SK-N-SH (cell line): ENCODE results near the gene ZNF519. TPM values are rescaled to one million over a fixed set of nuclear protein-coding genes. Genes with fewer than 3 reads are reported as not detected.

Source experiments
- CTCF ChIA-PET: fragments of 300-600, 350-600 bp; formaldehyde crosslinking; extraction: SDS; loops from one replicate; lab custom pipeline; 2021; lab: Yijun Ruan, JAX
- POLR2A ChIA-PET: fragments of 350-600 bp; sonication (Branson Sonifier 250); formaldehyde crosslinking; extraction: SDS; loops from one replicate; lab custom pipeline; 2020; ENCODE audit warnings: antibody characterized with exemption, inconsistent platforms; lab: Yijun Ruan, JAX
- DNase-seq: peaks from one replicate; pipeline ENCODE4 v3.0.0; 2012
- H2AFZ ChIP-seq: fragments of 200-600 bp; sonication (generic); 2 replicates; pipeline ENCODE4 v1.8.1; 2016; ENCODE audit warnings: antibody characterized with exemption, mild to moderate bottlenecking, low read depth
- H3F3A ChIP-seq: fragments of 200-600 bp; sonication (generic); replicated peaks from 2 replicates; pipeline ENCODE3; 2016; ENCODE audit warnings: antibody characterized with exemption, mild to moderate bottlenecking; ENCODE audit not compliant: insufficient read depth
- H3K27ac ChIP-seq, 2 experiments: fragments of 200-500 bp in 1 of 2; fragments of 200-600 bp in 1 of 2; sonication (Bioruptor generic) in 1 of 2; sonication (generic), shearing (Covaris generic) in 1 of 2; 2 replicates each; pipeline versions ENCODE4 v1.5.1 to v1.6.1; 2014 to 2016; ENCODE audit warnings: low read depth in 2 of 2, inconsistent platforms in 1 of 2, low read length in 1 of 2, mild to moderate bottlenecking in 1 of 2, mixed read lengths in 1 of 2
- H3K27me3 ChIP-seq: fragments of 200-600 bp; sonication (generic), shearing (Covaris generic); 2 replicates; pipeline ENCODE4 v1.6.1; 2016; ENCODE audit warnings: mixed run types; ENCODE audit not compliant: insufficient read depth
- H3K36me3 ChIP-seq, 2 experiments: fragments of 200-500 bp in 1 of 2; fragments of 200-600 bp in 1 of 2; sonication (Bioruptor generic) in 1 of 2; sonication (generic) in 1 of 2; replicated peaks in 1 of 2; 2 replicates each; pipeline versions ENCODE3 to v1.5.1; 2014 to 2016; ENCODE audit warnings: low read length in 1 of 2, mild to moderate bottlenecking in 1 of 2; ENCODE audit not compliant: insufficient read depth in 2 of 2, control insufficient read depth in 1 of 2
- H3K4me1 ChIP-seq, 2 experiments: fragments of 200-500 bp in 1 of 2; fragments of 200-600 bp in 1 of 2; sonication (Bioruptor generic) in 1 of 2; sonication (generic), shearing (Covaris generic) in 1 of 2; 2 replicates each; pipeline versions ENCODE4 v1.5.1 to v1.6.1; 2014 to 2016; ENCODE audit warnings: low read depth in 1 of 2, low read length in 1 of 2, mixed run types in 1 of 2; ENCODE audit not compliant: insufficient read depth in 2 of 2, control insufficient read depth in 1 of 2
- H3K4me2 ChIP-seq: fragments of 200-600 bp; sonication (generic), shearing (Covaris generic); 2 replicates; pipeline ENCODE4 v1.6.1; 2017; ENCODE audit warnings: mixed run types
- H3K4me3 ChIP-seq, 2 experiments: fragments of 200-500 bp in 1 of 2; fragments of 200-600 bp in 1 of 2; sonication (Bioruptor generic) in 1 of 2; sonication (generic), shearing (Covaris generic) in 1 of 2; 2 replicates each; pipeline versions ENCODE4 v1.5.1 to v1.8.1; 2014 to 2016; ENCODE audit warnings: low read depth in 2 of 2, inconsistent platforms in 1 of 2, low read length in 1 of 2, mild to moderate bottlenecking in 1 of 2, mixed read lengths in 1 of 2, moderate library complexity in 1 of 2
- H3K79me2 ChIP-seq: fragments of 200-600 bp; sonication (generic); 2 replicates; pipeline ENCODE4 v1.8.1; 2017; ENCODE audit warnings: mild to moderate bottlenecking; ENCODE audit not compliant: insufficient read depth
- H3K9ac ChIP-seq: fragments of 200-600 bp; sonication (generic); 2 replicates; pipeline ENCODE4 v1.6.1; 2017; ENCODE audit warnings: mixed run types
- H3K9me2 ChIP-seq: fragments of 200-600 bp; sonication (generic); 2 replicates; pipeline ENCODE4 v1.6.1; 2017; ENCODE audit warnings: mixed run types
- H3K9me3 ChIP-seq: fragments of 200-600 bp; sonication (generic); 2 replicates; pipeline ENCODE4 v1.6.1; 2017; ENCODE audit warnings: mixed run types, mild to moderate bottlenecking, moderate library complexity
- H4K20me1 ChIP-seq: fragments of 200-600 bp; sonication (generic); 2 replicates; pipeline ENCODE4 v1.6.1; 2017; ENCODE audit warnings: mild to moderate bottlenecking, mixed run types; ENCODE audit not compliant: insufficient read depth
- ELF1 ChIP-seq: IDR thresholded peaks from 2 replicates; pipeline ENCODE4 v1.4.0; 2012
- EZH2phosphoT487 ChIP-seq: fragments of 200-600 bp; sonication (generic); IDR thresholded peaks from 2 replicates; pipeline ENCODE4 v1.6.1; 2017; ENCODE audit warnings: low read depth, mixed run types, mild to moderate bottlenecking, antibody characterized with exemption, moderate library complexity, borderline replicate concordance
- FOSL2 ChIP-seq: IDR thresholded peaks from 2 replicates; pipeline ENCODE4 v1.4.0; 2012; ENCODE audit warnings: low read depth, mild to moderate bottlenecking, moderate library complexity, borderline replicate concordance
- FOXJ3 ChIP-seq: sonication (generic); formaldehyde crosslinking; IDR thresholded peaks from 2 replicates; pipeline ENCODE4 v1.5.1; 2020; ENCODE audit warnings: mild to moderate bottlenecking, missing genetic modification reagents
- GATA2 ChIP-seq: sonication (generic); formaldehyde crosslinking; IDR thresholded peaks from 2 replicates; pipeline ENCODE4 v1.5.0; 2020; ENCODE audit warnings: mild to moderate bottlenecking, missing genetic modification reagents
- MEF2A ChIP-seq: IDR thresholded peaks from 2 replicates; pipeline ENCODE4 v1.4.0; 2012; ENCODE audit warnings: low read depth, borderline replicate concordance
- MXI1 ChIP-seq: IDR thresholded peaks from 2 replicates; pipeline ENCODE4 v1.6.1; 2012; ENCODE audit warnings: mild to moderate bottlenecking, low read depth, low read length, improper control_type of control experiment
- NFIC ChIP-seq: IDR thresholded peaks from 2 replicates; pipeline ENCODE4 v1.4.0; 2012; ENCODE audit warnings: borderline replicate concordance
- RCOR1 ChIP-seq: fragments of 150-350 bp; IDR thresholded peaks from 2 replicates; pipeline ENCODE4 v1.6.1; 2017; ENCODE audit warnings: antibody characterized with exemption, low read length
- SIN3A ChIP-seq: IDR thresholded peaks from 2 replicates; pipeline ENCODE4 v1.6.1; 2012; ENCODE audit warnings: low read depth, mild to moderate bottlenecking, low read length, moderate library complexity, borderline replicate concordance
- SMC3 ChIP-seq: IDR thresholded peaks from 2 replicates; pipeline ENCODE4 v1.6.1; 2012; ENCODE audit warnings: low read depth, low read length, improper control_type of control experiment
- TCF12 ChIP-seq: IDR thresholded peaks from 2 replicates; pipeline ENCODE4 v1.4.0; 2012
- WGBS: methylation state at CpG from one replicate; pipeline ENCODE4 v1.1.6; 2017; ENCODE audit warnings: low lambda C conversion rate; 5-methylcytosine and 5-hydroxymethylcytosine counted together
- polyA plus RNA-seq, 3 experiments: library from polyadenylated mRNA; depleted of rRNA; stranded (reverse); fragments of >200 nt; gene quantifications; 2 replicates each; pipeline ENCODE4 v1.2.3, GENCODE V29; 2012
- TF ChIP-seq, protein P1 (sequence below): fragments of 150-350 bp; IDR thresholded peaks from 2 replicates; pipeline ENCODE4 v1.6.1; 2017; ENCODE audit warnings: antibody characterized with exemption, low read length, low read depth, borderline replicate concordance
- TF ChIP-seq, protein P2 (sequence below): IDR thresholded peaks from 2 replicates; pipeline ENCODE4 v1.6.1; 2012; ENCODE audit warnings: mild to moderate bottlenecking, low read depth, low read length, moderate library complexity
- TF ChIP-seq, protein P3 (sequence below): IDR thresholded peaks from 2 replicates; pipeline ENCODE4 v1.4.0; 2012; ENCODE audit warnings: low read depth, borderline replicate concordance
- TF ChIP-seq, protein P4 (sequence below): fragments of 150-350 bp; IDR thresholded peaks from 2 replicates; pipeline ENCODE4 v1.6.1; 2016; ENCODE audit warnings: mild to moderate bottlenecking, low read depth, low read length
- TF ChIP-seq, protein P5 (sequence below): IDR thresholded peaks from 2 replicates; pipeline ENCODE4 v1.4.0; 2012; ENCODE audit warnings: low read depth

The ZNF519 gene
- polyA plus RNA-seq, 1 of the 3 experiments (the other 2 are of a cell fraction), result 3.2 TPM

DNA sequence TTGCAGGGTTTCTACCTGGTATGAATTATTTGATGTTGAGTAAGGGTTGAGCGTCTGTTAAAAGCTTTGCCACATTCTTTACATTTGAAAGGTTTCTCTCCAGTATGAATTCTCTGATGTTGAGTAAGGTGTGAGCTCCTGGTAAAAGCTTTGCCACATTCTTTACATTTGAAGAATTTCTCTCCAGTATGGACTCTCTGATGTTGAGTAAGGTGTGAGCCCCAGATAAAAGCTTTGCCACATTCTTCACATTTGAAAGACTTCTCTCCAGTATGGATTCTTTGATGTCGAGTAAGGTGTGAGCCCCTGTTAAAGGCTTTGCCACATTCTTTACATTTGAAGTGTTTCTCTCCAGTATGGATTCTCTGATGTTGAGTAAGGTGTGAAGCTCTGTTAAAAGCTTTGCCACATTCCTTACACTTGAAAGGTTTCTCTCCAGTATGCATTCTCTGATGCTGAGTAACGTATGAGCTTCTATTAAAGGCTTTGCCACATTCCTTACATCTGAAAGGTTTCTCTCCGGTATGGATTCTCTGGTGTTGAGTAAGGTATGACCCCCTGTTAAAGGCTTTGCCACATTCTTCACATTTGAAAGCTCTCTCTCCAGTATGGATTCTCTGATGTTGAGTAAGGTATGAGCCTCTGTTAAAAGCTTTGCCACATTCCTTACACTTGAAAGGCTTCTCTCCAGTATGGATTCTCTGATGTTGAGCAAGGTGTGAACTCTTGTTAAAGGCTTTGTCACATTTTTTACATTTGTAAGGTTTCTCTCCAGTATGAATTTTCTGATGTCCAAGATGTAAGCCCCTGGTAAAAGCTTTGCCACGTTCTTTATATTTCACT lies 27.1 kb downstream of the ZNF519 start:
- no peak for DNase-seq

DNA sequence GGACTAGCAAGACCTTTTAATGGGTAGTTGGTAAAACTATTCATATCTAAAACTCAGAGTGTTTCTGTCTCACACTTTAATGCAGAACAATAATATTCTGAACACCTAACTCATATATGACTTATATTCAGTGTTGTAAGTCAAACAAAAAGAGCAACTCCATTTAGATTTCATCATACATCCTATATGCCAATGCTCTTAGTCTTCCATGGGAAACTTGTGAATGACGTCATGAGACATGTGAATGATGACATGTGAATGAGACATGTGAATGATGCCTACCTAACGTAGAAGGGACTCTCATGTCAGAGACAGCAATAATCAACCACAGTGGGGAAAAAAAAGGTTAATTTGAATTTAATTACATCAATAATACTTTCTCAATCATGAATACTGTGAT lies 28.0 kb downstream of the ZNF519 start:
- WGBS, result 98% methylated on average over 2 of the region's 2 CpGs
- ChIA-PET POLR2A (no interaction called here), CTCF (no interaction called here)
- no peak overlapping the region for H3K9ac ChIP-seq
- no peaks in the 10 kb centered on the region for H3F3A ChIP-seq
- no peak for DNase-seq
- H3K9me2 ChIP-seq, result no peaks in the 10 kb centered on the region
- H4K20me1 ChIP-seq, result no peaks in the 10 kb centered on the region
- H3K9me3 ChIP-seq, result peaks cover 11% of the 10 kb centered on the region; the same call in 1 of the 2 replicates
- no peak overlapping the region for H2AFZ ChIP-seq
- no peak overlapping the region for H3K4me2 ChIP-seq
- no peak overlapping the region for H3K4me3 ChIP-seq
- H3K27ac ChIP-seq, result no peak overlapping the region
- H3K79me2 ChIP-seq, result peaks cover 11% of the 10 kb centered on the region
- H3K36me3 ChIP-seq, result peaks cover 0 to 11% of the 10 kb centered on the region in 2 experiments
- TF ChIP-seq FOXJ3, result no peak
- no peak for TF ChIP-seq SIN3A
- TF ChIP-seq, protein P1, sequence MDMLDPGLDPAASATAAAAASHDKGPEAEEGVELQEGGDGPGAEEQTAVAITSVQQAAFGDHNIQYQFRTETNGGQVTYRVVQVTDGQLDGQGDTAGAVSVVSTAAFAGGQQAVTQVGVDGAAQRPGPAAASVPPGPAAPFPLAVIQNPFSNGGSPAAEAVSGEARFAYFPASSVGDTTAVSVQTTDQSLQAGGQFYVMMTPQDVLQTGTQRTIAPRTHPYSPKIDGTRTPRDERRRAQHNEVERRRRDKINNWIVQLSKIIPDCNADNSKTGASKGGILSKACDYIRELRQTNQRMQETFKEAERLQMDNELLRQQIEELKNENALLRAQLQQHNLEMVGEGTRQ, result no peak
- TF ChIP-seq MXI1, result no peak
- TF ChIP-seq MEF2A, result no peak
- no peak for TF ChIP-seq TCF12
- no peak for TF ChIP-seq EZH2phosphoT487
- no peak for TF ChIP-seq GATA2 (CRISPR knock-in tag)
- TF ChIP-seq, protein P2, sequence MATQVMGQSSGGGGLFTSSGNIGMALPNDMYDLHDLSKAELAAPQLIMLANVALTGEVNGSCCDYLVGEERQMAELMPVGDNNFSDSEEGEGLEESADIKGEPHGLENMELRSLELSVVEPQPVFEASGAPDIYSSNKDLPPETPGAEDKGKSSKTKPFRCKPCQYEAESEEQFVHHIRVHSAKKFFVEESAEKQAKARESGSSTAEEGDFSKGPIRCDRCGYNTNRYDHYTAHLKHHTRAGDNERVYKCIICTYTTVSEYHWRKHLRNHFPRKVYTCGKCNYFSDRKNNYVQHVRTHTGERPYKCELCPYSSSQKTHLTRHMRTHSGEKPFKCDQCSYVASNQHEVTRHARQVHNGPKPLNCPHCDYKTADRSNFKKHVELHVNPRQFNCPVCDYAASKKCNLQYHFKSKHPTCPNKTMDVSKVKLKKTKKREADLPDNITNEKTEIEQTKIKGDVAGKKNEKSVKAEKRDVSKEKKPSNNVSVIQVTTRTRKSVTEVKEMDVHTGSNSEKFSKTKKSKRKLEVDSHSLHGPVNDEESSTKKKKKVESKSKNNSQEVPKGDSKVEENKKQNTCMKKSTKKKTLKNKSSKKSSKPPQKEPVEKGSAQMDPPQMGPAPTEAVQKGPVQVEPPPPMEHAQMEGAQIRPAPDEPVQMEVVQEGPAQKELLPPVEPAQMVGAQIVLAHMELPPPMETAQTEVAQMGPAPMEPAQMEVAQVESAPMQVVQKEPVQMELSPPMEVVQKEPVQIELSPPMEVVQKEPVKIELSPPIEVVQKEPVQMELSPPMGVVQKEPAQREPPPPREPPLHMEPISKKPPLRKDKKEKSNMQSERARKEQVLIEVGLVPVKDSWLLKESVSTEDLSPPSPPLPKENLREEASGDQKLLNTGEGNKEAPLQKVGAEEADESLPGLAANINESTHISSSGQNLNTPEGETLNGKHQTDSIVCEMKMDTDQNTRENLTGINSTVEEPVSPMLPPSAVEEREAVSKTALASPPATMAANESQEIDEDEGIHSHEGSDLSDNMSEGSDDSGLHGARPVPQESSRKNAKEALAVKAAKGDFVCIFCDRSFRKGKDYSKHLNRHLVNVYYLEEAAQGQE, result no peak
- TF ChIP-seq RCOR1, result no peak
- TF ChIP-seq, all 33 proteins: peak for 0
- no peaks in the 10 kb centered on the region for H3K4me1 ChIP-seq
- H3K27me3 ChIP-seq, result no peaks in the 10 kb centered on the region

More for the DNA sequence above, 27.1 kb downstream of the ZNF519 start:
- Histone ChIP-seq H2AFZ (no peak overlapping the region), H3K9me3 (peaks cover 11% of the 10 kb centered on the region), H3K27ac (no peak overlapping the region), H3F3A (no peaks in the 10 kb centered on the region)
- TF ChIP-seq EZH2phosphoT487 (no peak), MXI1 (no peak), FOSL2 (no peak), NFIC (no peak), SMC3 (no peak), ELF1 (no peak)
- TF ChIP-seq, protein P3, sequence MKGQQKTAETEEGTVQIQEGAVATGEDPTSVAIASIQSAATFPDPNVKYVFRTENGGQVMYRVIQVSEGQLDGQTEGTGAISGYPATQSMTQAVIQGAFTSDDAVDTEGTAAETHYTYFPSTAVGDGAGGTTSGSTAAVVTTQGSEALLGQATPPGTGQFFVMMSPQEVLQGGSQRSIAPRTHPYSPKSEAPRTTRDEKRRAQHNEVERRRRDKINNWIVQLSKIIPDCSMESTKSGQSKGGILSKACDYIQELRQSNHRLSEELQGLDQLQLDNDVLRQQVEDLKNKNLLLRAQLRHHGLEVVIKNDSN, result no peak
- TF ChIP-seq, protein P4, sequence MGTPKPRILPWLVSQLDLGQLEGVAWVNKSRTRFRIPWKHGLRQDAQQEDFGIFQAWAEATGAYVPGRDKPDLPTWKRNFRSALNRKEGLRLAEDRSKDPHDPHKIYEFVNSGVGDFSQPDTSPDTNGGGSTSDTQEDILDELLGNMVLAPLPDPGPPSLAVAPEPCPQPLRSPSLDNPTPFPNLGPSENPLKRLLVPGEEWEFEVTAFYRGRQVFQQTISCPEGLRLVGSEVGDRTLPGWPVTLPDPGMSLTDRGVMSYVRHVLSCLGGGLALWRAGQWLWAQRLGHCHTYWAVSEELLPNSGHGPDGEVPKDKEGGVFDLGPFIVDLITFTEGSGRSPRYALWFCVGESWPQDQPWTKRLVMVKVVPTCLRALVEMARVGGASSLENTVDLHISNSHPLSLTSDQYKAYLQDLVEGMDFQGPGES, result no peak
- TF ChIP-seq, protein P5, sequence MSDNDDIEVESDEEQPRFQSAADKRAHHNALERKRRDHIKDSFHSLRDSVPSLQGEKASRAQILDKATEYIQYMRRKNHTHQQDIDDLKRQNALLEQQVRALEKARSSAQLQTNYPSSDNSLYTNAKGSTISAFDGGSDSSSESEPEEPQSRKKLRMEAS, result no peak
- TF ChIP-seq, all 33 proteins: peak for 0
- Histone ChIP-seq H3K4me3 (no peak overlapping the region), H3K4me2 (no peak overlapping the region), H3K36me3 (peaks cover 0 to 16% of the 10 kb centered on the region in 2 experiments), H3K27me3 (no peaks in the 10 kb centered on the region), H3K4me1 (no peaks in the 10 kb centered on the region), H3K9ac (no peak overlapping the region), H3K9me2 (no peaks in the 10 kb centered on the region), H4K20me1 (no peaks in the 10 kb centered on the region), H3K79me2 (peaks cover 19% of the 10 kb centered on the region)
- ChIA-PET CTCF (no interaction called here), POLR2A (no interaction called here)
- 83% methylated on average over 5 of the region's 5 CpGs for WGBS
